Measurements from ENCODE around the gene C1QTNF12.
"Not testable (repeated sequence)": the region's sequence is repeated elsewhere in the genome, so short reads cannot be mapped to it uniquely, and the experiment has no call there.

Gene C1QTNF12

GRCh38 chr1:1259951-1260600 is 13.6 kb upstream of the C1QTNF12 start:
- DNase-seq (ENCODE audit: low read depth in 2 of 2, low spot score in 1 of 2) = no peak

GRCh38 chr1:1259540-1259939 is 13.0 kb upstream of the C1QTNF12 start:
- no peak for DNase-seq (ENCODE audit: low read depth in 2 of 2, low spot score in 1 of 2)

GRCh38 chr1:1259119-1259488 is 12.6 kb upstream of the C1QTNF12 start:
- no peak for DNase-seq (ENCODE audit: low read depth in 2 of 2, low spot score in 1 of 2)

- no peak for DNase-seq (ENCODE audit: low read depth in 2 of 2, low spot score in 1 of 2)
Measured at GRCh38 chr1:1256956-1257871, 10.7 kb upstream of the C1QTNF12 start.

GRCh38 chr1:1255611-1256010 is 9.1 kb upstream of the C1QTNF12 start:
- DNase-seq (ENCODE audit: low read depth in 2 of 2, low spot score in 1 of 2) = no peak

- DNase-seq (ENCODE audit: low read depth in 2 of 2, low spot score in 1 of 2) = no peak
Measured at GRCh38 chr1:1255078-1255477, 8.6 kb upstream of the C1QTNF12 start.

GRCh38 chr1:1254667-1254998 is 8.1 kb upstream of the C1QTNF12 start:
- no peak for DNase-seq (ENCODE audit: low read depth in 2 of 2, low spot score in 1 of 2)

GRCh38 chr1:1253972-1254666 is 7.6 kb upstream of the C1QTNF12 start:
- no peak for DNase-seq (ENCODE audit: low read depth in 2 of 2, low spot score in 1 of 2)

- no peak for DNase-seq (ENCODE audit: low read depth in 2 of 2, low spot score in 1 of 2)
Measured at GRCh38 chr1:1253314-1253713, 6.8 kb upstream of the C1QTNF12 start.

GRCh38 chr1:1250786-1251284 is 4.3 kb upstream of the C1QTNF12 start:
- DNase-seq (ENCODE audit: low read depth in 2 of 2, low spot score in 1 of 2) = peak in 1 of 2 donors; percentile 27

GRCh38 chr1:1248009-1248913 is 1.7 kb upstream of the C1QTNF12 start:
- not testable (repeated sequence) for DNase-seq (ENCODE audit: low read depth in 2 of 2, low spot score in 1 of 2)

- no peak for DNase-seq (ENCODE audit: low read depth in 2 of 2, low spot score in 1 of 2)
Measured at GRCh38 chr1:1247341-1247913, 905 bp upstream of the C1QTNF12 start.

GRCh38 chr1:1245817-1246576 is 525 bp downstream of the C1QTNF12 start:
- no peak for DNase-seq (ENCODE audit: low read depth in 2 of 2, low spot score in 1 of 2)

GRCh38 chr1:1245178-1245816 is 1.2 kb downstream of the C1QTNF12 start:
- no peak for DNase-seq (ENCODE audit: low read depth in 2 of 2, low spot score in 1 of 2)

GRCh38 chr1:1244192-1244811 is 2.2 kb downstream of the C1QTNF12 start:
- DNase-seq (ENCODE audit: low read depth in 2 of 2, low spot score in 1 of 2) = no peak

GRCh38 chr1:1243807-1244191 is 2.7 kb downstream of the C1QTNF12 start:
- no peak for DNase-seq (ENCODE audit: low read depth in 2 of 2, low spot score in 1 of 2)

- DNase-seq (ENCODE audit: low read depth in 2 of 2, low spot score in 1 of 2) = no peak
Measured at GRCh38 chr1:1243266-1243660, 3.3 kb downstream of the C1QTNF12 start.

GRCh38 chr1:1242461-1243265 is 3.9 kb downstream of the C1QTNF12 start:
- no peak for DNase-seq (ENCODE audit: low read depth in 2 of 2, low spot score in 1 of 2)

Data from stimulated activated CD8-positive, alpha-beta memory T cell treated with anti-CD3 and anti-CD28 coated beads, Interleukin-4, amount 100 ng/mL, for 1 hour (primary cell).